ENCODE results near the gene NSG1.

DNA sequence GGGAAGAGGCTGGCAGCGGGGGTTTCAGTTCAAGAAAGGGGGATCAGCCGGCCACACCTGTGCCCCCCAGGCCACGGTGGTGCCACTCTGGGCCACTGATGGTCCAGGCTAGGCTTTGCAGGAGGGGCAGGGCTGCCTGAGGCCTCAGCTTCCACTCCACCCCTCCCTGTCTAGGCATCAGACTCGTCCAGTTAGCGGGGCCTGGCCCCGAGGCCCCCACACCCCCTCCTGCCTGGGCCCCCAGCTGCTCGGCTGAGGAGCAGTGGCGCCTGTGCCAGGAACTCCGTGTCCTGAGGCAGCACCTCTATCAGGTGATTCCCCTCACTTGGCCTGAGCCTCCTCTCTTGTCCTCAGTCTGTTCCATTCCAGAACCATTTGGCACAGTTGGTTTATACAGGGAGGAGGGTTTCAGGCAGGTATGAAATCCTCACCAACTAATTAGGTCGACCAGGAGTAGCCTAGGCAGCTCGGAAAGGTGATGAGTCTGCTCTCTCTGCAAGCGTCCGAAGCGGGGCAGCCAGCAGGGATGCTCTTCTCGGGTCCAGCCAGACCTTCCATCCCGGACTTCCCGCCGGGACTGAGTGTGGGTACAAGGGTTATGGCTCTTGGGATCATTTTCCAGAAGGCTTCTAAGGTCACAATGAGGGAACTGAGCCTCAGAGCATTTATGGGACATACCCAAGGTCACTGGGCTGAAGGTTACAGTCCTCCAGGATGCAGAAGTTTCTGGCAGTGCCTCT is 2.1 kb downstream of the NSG1 start:
- TF ChIP-seq, protein P1, sequence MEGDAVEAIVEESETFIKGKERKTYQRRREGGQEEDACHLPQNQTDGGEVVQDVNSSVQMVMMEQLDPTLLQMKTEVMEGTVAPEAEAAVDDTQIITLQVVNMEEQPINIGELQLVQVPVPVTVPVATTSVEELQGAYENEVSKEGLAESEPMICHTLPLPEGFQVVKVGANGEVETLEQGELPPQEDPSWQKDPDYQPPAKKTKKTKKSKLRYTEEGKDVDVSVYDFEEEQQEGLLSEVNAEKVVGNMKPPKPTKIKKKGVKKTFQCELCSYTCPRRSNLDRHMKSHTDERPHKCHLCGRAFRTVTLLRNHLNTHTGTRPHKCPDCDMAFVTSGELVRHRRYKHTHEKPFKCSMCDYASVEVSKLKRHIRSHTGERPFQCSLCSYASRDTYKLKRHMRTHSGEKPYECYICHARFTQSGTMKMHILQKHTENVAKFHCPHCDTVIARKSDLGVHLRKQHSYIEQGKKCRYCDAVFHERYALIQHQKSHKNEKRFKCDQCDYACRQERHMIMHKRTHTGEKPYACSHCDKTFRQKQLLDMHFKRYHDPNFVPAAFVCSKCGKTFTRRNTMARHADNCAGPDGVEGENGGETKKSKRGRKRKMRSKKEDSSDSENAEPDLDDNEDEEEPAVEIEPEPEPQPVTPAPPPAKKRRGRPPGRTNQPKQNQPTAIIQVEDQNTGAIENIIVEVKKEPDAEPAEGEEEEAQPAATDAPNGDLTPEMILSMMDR (IDR thresholded peaks at IDR 0.05; ENCODE audit: low read depth, low read length, poor library complexity, severe bottlenecking), result no peak
- no peak for TF ChIP-seq EZH2phosphoT487 (IDR thresholded peaks at IDR 0.05; ENCODE audit: borderline replicate concordance, low read length)

All from DOHH2 (cell line).